ENCODE measurements around the gene RXYLT1. TPM values are rescaled to one million over a fixed set of nuclear protein-coding genes. Genes with fewer than 3 reads are reported as not detected.
A peak's percentile ranks its signal among the peaks of the same experiment; 100 is the strongest.

The RXYLT1 gene
- total RNA-seq, 1 donor from 2014 or later, result 17.3 TPM

GRCh38 chr12:63843254-63843720, 63.6 kb downstream of the RXYLT1 start:
- no peak for DNase-seq (ENCODE audit: low spot score)

GRCh38 chr12:63843721-63844390, 64.1 kb downstream of the RXYLT1 start:
- peak; percentile 96 for DNase-seq (ENCODE audit: low spot score)

GRCh38 chr12:63844391-63845341, 65.0 kb downstream of the RXYLT1 start, which contains the start of gene SRGAP1:
Gene SRGAP1, plus strand, starts transcription at chr12:63844700. Its CDS starts 117 bp downstream, at chr12:63844817.
- DNase-seq (ENCODE audit: low spot score), result peak; percentile 83

- DNase-seq (ENCODE audit: low spot score), result no peak
Observed at GRCh38 chr12:63845726-63846125, 66.0 kb downstream of the RXYLT1 start.

DNA sequence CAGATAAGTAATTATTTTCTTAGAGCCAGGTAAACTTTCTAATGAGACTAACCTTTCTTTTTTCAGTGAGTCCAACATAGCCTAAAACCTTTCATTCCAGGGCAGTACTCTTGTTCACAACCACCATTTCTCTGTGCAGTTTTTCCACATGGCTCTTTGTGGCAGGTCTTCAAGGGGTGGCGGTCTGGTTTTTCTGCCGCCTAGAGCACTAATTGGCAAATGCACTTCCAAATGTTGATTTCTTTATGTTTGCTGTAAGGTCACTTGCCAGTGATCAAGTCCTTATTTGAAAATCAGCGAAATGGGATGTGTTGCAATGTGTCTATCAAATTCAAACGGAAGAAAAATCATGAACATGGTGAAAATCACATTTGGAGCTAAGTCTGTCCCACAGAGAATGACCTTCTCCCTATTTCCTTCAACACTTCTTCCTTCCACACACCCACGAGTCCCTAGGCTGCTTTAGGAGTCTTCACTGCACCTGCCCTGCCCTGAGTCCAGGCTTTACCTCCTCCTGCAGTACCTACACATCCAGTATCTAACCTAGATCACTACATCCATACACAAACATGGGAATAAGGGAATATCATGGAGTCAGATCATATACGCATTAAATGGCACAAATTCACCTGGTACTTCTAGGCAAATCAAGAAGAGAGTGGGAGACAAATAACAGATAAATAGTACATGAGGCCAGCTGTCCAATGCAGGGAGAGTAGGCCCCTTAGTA, 66.7 kb downstream of the RXYLT1 start:
- no peak for DNase-seq (ENCODE audit: low spot score)

- DNase-seq (ENCODE audit: low spot score), result no peak
Observed at GRCh38 chr12:63848450-63848849, 68.7 kb downstream of the RXYLT1 start.

GRCh38 chr12:63849106-63849620, 69.5 kb downstream of the RXYLT1 start:
- DNase-seq (ENCODE audit: low spot score), result no peak

DNA sequence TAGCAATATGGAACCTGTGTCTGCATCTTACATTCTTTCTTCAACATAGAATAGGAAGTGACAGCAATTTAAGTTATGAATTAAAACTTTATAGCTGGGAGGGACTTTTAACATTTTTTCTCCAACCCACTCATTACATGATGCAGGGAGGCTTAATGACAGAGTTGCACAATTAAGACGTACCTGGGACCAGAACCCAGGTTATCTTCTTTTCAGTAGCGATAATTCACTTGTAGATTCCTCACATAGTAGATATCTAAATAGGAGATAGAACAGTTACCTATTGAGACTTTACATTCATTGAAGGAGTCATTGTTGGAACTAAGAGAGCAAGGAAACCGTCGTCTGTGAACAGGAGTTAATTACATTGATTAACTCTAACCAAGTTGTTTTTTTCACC, 69.9 kb downstream of the RXYLT1 start:
- DNase-seq (ENCODE audit: low spot score), result no peak

DNA sequence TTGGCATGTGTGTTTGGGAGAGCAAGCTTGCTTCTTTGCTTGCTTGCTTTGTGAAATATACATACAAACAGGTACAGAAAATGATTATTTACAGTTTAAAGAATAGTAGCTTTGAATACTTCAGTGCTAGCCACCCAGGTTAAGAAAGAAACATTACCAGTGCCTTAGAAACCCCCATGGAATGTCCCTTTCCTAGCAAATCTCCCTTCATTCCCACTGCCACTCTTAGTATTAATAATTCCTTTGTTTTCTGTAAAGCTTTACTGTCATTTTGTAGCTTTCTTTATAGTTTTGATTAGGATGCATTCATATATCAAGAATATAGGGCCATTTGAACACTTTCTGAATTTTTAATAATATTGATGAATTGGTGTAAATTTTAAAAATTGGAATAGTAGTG, 74.3 kb downstream of the RXYLT1 start:
- DNase-seq (ENCODE audit: low spot score), result no peak

DNA sequence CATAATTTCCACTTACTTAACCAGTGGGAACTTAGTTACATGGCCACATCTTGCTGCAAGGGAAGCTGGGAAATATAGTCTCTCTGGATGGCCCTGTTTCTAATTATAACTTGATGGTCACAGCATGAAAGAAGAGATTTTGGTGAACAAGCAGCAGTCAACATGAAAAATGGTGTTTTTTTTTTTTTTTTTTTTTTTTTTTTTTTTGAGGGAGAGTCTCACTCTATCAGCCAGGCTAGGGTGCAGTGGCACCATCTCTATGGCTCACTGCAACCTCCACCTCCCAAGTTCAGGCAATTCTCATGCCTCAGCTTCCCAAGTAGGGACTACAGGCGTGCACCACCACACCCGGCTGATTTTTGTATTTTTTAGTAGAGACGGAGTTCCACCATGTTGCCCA, 75.6 kb downstream of the RXYLT1 start:
- DNase-seq (ENCODE audit: low spot score), result no peak

DNA sequence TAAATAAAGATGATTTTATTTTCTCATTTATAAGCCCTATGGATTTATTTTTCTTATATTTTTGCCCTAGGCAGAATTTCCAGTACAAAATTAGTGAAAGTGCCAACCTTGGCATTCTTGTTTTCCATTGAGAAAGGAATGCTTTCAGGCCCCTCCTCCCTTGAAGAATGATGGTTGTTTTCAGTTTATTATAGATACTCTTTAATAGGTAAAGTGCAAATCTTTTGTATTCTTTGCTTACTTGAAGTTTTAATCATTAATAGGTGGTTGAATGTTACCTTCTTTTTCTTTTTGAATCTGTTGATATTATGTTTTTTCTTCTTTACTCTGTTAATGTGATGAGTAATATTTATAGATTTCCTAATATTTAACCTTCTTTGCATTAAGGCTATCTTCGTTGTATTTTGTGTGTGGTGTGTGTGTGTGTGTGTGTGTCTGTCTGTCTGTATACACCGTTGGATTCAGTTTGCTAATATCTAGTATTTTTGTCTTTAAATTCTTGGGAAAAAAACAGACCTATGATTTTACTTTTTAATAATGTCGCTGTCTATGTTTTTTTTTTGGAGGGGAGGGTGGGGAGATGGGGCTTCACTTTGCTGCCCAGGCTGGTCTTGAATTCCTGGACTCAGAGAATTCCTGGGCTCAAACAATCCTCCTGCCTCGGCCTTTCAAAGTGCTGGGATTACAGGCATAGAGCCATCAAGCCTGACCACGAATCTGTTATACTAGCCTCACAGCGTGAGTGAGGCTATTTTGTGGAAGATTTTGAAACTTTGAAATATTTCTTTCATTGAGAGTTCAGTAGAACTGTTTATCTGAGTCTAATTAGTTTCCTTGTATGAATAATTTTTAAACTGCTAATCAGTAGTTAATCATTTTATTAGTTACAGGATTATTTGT, 78.3 kb downstream of the RXYLT1 start:
- no peak for DNase-seq (ENCODE audit: low spot score)

Other genes with a start within 250 kb of the RXYLT1 start
- 22.9 TPM for gene DPY19L2, start 111.4 kb upstream of the RXYLT1 start, total RNA-seq (ENCODE audit: insufficient read depth, low replicate concordance)
- gene SRGAP1, start 64.8 kb downstream of the RXYLT1 start, total RNA-seq (ENCODE audit: insufficient read depth, low replicate concordance), result 6.7 TPM

Measured in umbilical cord (tissue), 2 donors.